HEK293 (cell line): ENCODE measurements around the gene OR1F1.

Experiments used
- CTCF ChIA-PET: fragments of 350-600 bp; formaldehyde crosslinking; extraction: SDS; loops from one replicate; lab custom pipeline; 2021; ENCODE audit warnings: antibody characterized with exemption; lab: Yijun Ruan, JAX
- POLR2A ChIA-PET: fragments of 300-600 bp; formaldehyde crosslinking; extraction: SDS; loops from one replicate; lab custom pipeline; 2020; ENCODE audit warnings: antibody characterized with exemption, inconsistent platforms; lab: Yijun Ruan, JAX
- H3K27ac ChIP-seq: fragments of 200-500 bp; sonication (Bioruptor generic); 2 replicates; pipeline ENCODE4 v1.5.1; 2014; ENCODE audit warnings: low read depth, low read length, control low read depth, inconsistent platforms; ENCODE audit errors: extremely low read depth
- H3K36me3 ChIP-seq, 2 experiments: fragments of 200-500 bp in 1 of 2; sonication (Bioruptor generic) in 1 of 2; 1 replicate in 1 of 2; 2 replicates in 1 of 2; pipeline ENCODE4 v1.5.1; 2014 to 2017; ENCODE audit warnings: inconsistent platforms in 2 of 2, low read length in 2 of 2; ENCODE audit not compliant: control insufficient read depth in 2 of 2, insufficient read depth in 1 of 2
- H3K4me1 ChIP-seq: fragments of 200-500 bp; sonication (Bioruptor generic); 2 replicates; pipeline ENCODE4 v1.5.1; 2014; ENCODE audit warnings: mild to moderate bottlenecking, low read length, inconsistent platforms; ENCODE audit not compliant: control insufficient read depth, insufficient read depth
- H3K4me3 ChIP-seq: 2 replicates; pipeline ENCODE4 v1.5.1; 2011; ENCODE audit warnings: low read depth, mild to moderate bottlenecking, control low read depth, low read length, moderate library complexity
- H3K9me3 ChIP-seq: fragments of 200-500 bp; sonication (Bioruptor generic); 2 replicates; pipeline ENCODE4 v1.5.1; 2014; ENCODE audit warnings: low read depth, low read length, inconsistent platforms; ENCODE audit not compliant: control insufficient read depth, insufficient read depth
- ELK4 ChIP-seq: IDR thresholded peaks from 2 replicates; pipeline ENCODE4 v1.6.1; 2011; ENCODE audit warnings: mild to moderate bottlenecking, low read depth, low read length, borderline replicate concordance
- GLI2 ChIP-seq: fragments of 450-650 bp; formaldehyde crosslinking; IDR thresholded peaks from 2 replicates; pipeline ENCODE4; 2017; ENCODE audit warnings: missing biosample characterization, missing genetic modification characterization, low read depth, borderline replicate concordance
- GLIS2 ChIP-seq: fragments of 450-650 bp; formaldehyde crosslinking; IDR thresholded peaks from 2 replicates; pipeline ENCODE4 v1.5.1; 2016; ENCODE audit warnings: missing biosample characterization, missing genetic modification characterization
- HIC1 ChIP-seq: fragments of 450-650 bp; formaldehyde crosslinking; IDR thresholded peaks from 2 replicates; pipeline ENCODE4 v1.5.1; 2016; ENCODE audit warnings: missing biosample characterization, missing genetic modification characterization
- IKZF3 ChIP-seq: fragments of 450-650 bp; IDR thresholded peaks from 2 replicates; pipeline ENCODE4 v1.5.0; 2018; ENCODE audit warnings: missing biosample characterization, mild to moderate bottlenecking, missing genetic modification characterization, moderate library complexity
- KLF7 ChIP-seq: fragments of 450-650 bp; formaldehyde crosslinking; IDR thresholded peaks from 2 replicates; pipeline ENCODE4 v1.5.1; 2016; ENCODE audit warnings: missing biosample characterization, missing genetic modification characterization, borderline replicate concordance
- KLF9 ChIP-seq: fragments of 450-650 bp; formaldehyde crosslinking; IDR thresholded peaks from 2 replicates; pipeline ENCODE4 v1.5.1; 2016; ENCODE audit warnings: missing biosample characterization, missing genetic modification characterization, low read depth
- PRDM6 ChIP-seq: fragments of 450-650 bp; formaldehyde crosslinking; IDR thresholded peaks from 2 replicates; pipeline ENCODE4 v1.5.1; 2017; ENCODE audit warnings: missing biosample characterization, missing genetic modification characterization
- ZBTB8A ChIP-seq: fragments of 450-650 bp; formaldehyde crosslinking; IDR thresholded peaks from 2 replicates; pipeline ENCODE4 v1.5.1; 2016; ENCODE audit warnings: missing biosample characterization, missing genetic modification characterization
- ZNF132 ChIP-seq: fragments of 450-650 bp; formaldehyde crosslinking; IDR thresholded peaks from 2 replicates; pipeline ENCODE4 v1.5.1; 2017; ENCODE audit warnings: missing biosample characterization, missing genetic modification characterization, borderline replicate concordance
- ZNF138 ChIP-seq: fragments of 450-650 bp; formaldehyde crosslinking; IDR thresholded peaks from 2 replicates; pipeline ENCODE4 v1.5.1; 2016; ENCODE audit warnings: missing biosample characterization, missing genetic modification characterization, borderline replicate concordance
- ZNF169 ChIP-seq: fragments of 450-650 bp; formaldehyde crosslinking; IDR thresholded peaks from 2 replicates; pipeline ENCODE4 v1.5.1; 2016; ENCODE audit warnings: missing biosample characterization, missing genetic modification characterization
- ZNF341 ChIP-seq: fragments of 450-650 bp; formaldehyde crosslinking; IDR thresholded peaks from 2 replicates; pipeline ENCODE4; 2016; ENCODE audit warnings: low read depth, missing biosample characterization, missing genetic modification characterization
- ZNF362 ChIP-seq: fragments of 450-650 bp; formaldehyde crosslinking; IDR thresholded peaks from 2 replicates; pipeline ENCODE4 v1.5.1; 2016; ENCODE audit warnings: missing biosample characterization, missing genetic modification characterization
- ZNF366 ChIP-seq: fragments of 450-650 bp; formaldehyde crosslinking; conservative IDR thresholded peaks from 2 replicates; pipeline ENCODE4 v1.5.1; 2016; ENCODE audit warnings: missing biosample characterization, missing genetic modification characterization
- ZNF398 ChIP-seq: fragments of 450-650 bp; formaldehyde crosslinking; IDR thresholded peaks from 2 replicates; pipeline ENCODE4 v1.5.1; 2017; ENCODE audit warnings: missing biosample characterization, missing genetic modification characterization
- ZNF449 ChIP-seq: fragments of 450-650 bp; formaldehyde crosslinking; IDR thresholded peaks from 2 replicates; pipeline ENCODE4 v1.5.1; 2017; ENCODE audit warnings: missing biosample characterization, mild to moderate bottlenecking, missing genetic modification characterization, moderate library complexity
- ZNF549 ChIP-seq: fragments of 450-650 bp; IDR thresholded peaks from 2 replicates; pipeline ENCODE4 v1.5.1; 2018; ENCODE audit warnings: missing biosample characterization, missing genetic modification characterization, mild to moderate bottlenecking, inconsistent platforms, moderate library complexity
- ZNF558 ChIP-seq: fragments of 450-650 bp; formaldehyde crosslinking; IDR thresholded peaks from 2 replicates; pipeline ENCODE4 v1.5.1; 2016; ENCODE audit warnings: missing biosample characterization, missing genetic modification characterization
- ZNF629 ChIP-seq: fragments of 450-650 bp; formaldehyde crosslinking; IDR thresholded peaks from 2 replicates; pipeline ENCODE4 v1.5.1; 2017; ENCODE audit warnings: missing biosample characterization, missing genetic modification characterization
- ZNF747 ChIP-seq: fragments of 450-650 bp; formaldehyde crosslinking; IDR thresholded peaks from 2 replicates; pipeline ENCODE4 v1.5.1; 2016; ENCODE audit warnings: missing biosample characterization, missing genetic modification characterization

OR1F1 gene

GRCh38 chr16:3152277-3152990 lies 35.6 kb upstream of the OR1F1 start (continued):
- peak; percentile 98 for TF ChIP-seq HIC1 (tag by site-specific recombination)
- no peak for TF ChIP-seq ZNF138

- POLR2A ChIA-PET = interaction anchor here (1.0 to 1.4 kb wide), 4 partner anchors 18 to 132 kb away, joined by 3 to 7 read pairs (median 4); partner anchors contain the start of genes OR1F1, TNFRSF12A and ZNF213
- no peaks in the 10 kb centered on the region for H3K4me1 ChIP-seq
- no peak overlapping the region for H3K4me3 ChIP-seq
- no peaks in the 10 kb centered on the region for H3K9me3 ChIP-seq
- H3K36me3 ChIP-seq = no peaks in the 10 kb centered on the region
- CTCF ChIA-PET = interaction anchor here (1.0 to 3.0 kb wide), 7 partner anchors 8 to 30 kb away, joined by 3 to 15 read pairs (median 4); no protein-coding TSS in a partner anchor
- H3K27ac ChIP-seq = no peak overlapping the region
- 0 out of 2 replicates have a peak, but pooled peaks have one; percentile 14 for TF ChIP-seq ZNF549
- TF ChIP-seq ZBTB8A (tag by site-specific recombination) = 0 out of 2 replicates have a peak, but pooled peaks have one; percentile 91
- no peak for TF ChIP-seq HIC1 (tag by site-specific recombination)
- TF ChIP-seq ZNF366 (tag by site-specific recombination) = peak; percentile 97
- TF ChIP-seq ZNF362 (tag by site-specific recombination) = peak; percentile 47; the same call in 1 of the 2 replicates
- TF ChIP-seq KLF7 (tag by site-specific recombination) = no peak
- TF ChIP-seq ZNF169 = no peak
- 0 out of 2 replicates have a peak, but pooled peaks have one; percentile 6 for TF ChIP-seq IKZF3 (tag by site-specific recombination)
- peak; percentile 44; the same call in 1 of the 2 replicates for TF ChIP-seq PRDM6
- 0 out of 2 replicates have a peak, but pooled peaks have one; percentile 50 for TF ChIP-seq GLI2
- TF ChIP-seq ZNF398 (tag by site-specific recombination) = no peak
- 0 out of 2 replicates have a peak, but pooled peaks have one; percentile 8 for TF ChIP-seq ZNF629
- TF ChIP-seq ZNF449 (tag by site-specific recombination) = 0 out of 2 replicates have a peak, but pooled peaks have one; percentile 5
- TF ChIP-seq ZNF747 (tag by site-specific recombination) = no peak
- no peak for TF ChIP-seq ZNF132 (tag by site-specific recombination)
- TF ChIP-seq GLIS2 (tag by site-specific recombination) = no peak
- TF ChIP-seq ZNF341 = no peak
- no peak for TF ChIP-seq KLF9
- no peak for TF ChIP-seq ELK4
- TF ChIP-seq ZNF558 (tag by site-specific recombination) = 0 out of 2 replicates have a peak, but pooled peaks have one; percentile 5
Observed at GRCh38 chr16:3152991-3153368, 35.0 kb upstream of the OR1F1 start.
